ENCODE measurements around the gene ARHGAP10.

- TF ChIP-seq EZH2 (IDR thresholded peaks at IDR 0.05) (no peak), CTCF (IDR thresholded peaks at IDR 0.05) (no peak), EZH2phosphoT487 (IDR thresholded peaks at IDR 0.05) (no peak)
Measured at GRCh38 chr4:147955827-147956558, 224.1 kb downstream of the ARHGAP10 start.

Measured in neural progenitor cell (in vitro differentiated cells).